Measurements from ENCODE around the gene GSTK1. TPM values are rescaled to one million over a fixed set of nuclear protein-coding genes. Genes with fewer than 3 reads are reported as not detected.

GSTK1 gene
- total and polyA plus RNA-seq, 2 of the 8 experiments (the other 6 are each of a cell fraction or from before 2014, with no cell fraction given): 25.5 to 32.5 TPM

DNA sequence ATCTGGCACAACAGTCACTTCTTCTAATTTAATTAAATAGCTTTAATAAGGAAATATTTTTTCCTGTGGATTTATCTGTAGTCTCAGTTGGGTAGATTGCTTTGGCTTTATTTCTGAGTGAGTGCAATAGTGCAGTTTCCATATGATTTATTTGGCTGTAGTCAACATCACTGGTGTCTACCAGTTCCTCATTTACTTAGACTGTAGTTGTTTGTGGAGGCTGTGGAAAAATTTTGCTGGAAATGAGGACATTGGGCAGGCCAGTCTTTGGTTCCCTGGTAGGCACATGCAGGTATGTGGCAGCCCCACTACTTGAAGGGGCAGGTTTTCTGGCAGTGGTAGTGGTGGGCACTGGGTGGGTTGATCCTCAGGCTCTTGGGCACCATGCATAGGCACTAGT, 25.9 kb upstream of the GSTK1 start:
- Histone ChIP-seq H3K18ac (ENCODE audit: extremely low read depth, low read length) (no peak overlapping the region), H2AFZ (ENCODE audit: low read length) (no peak overlapping the region), H3K79me2 (ENCODE audit: control insufficient read depth in 1 of 2, insufficient read depth in 2 of 2, low read length in 2 of 2) (no peaks in the 10 kb centered on the region), H2AK5ac (ENCODE audit: low read depth, low read length) (no peak overlapping the region), H4K20me1 (replicated peaks in 1 of 2; ENCODE audit: control insufficient read depth in 1 of 2, insufficient read depth in 2 of 2, low read length in 2 of 2) (no peaks in the 10 kb centered on the region), H3K14ac (ENCODE audit: insufficient read length) (no peak overlapping the region), H3K4ac (replicated peaks; ENCODE audit: insufficient read length, low read depth, low read length) (no peak overlapping the region), H2BK12ac (ENCODE audit: low read depth, low read length) (no peak overlapping the region), H3K27ac (ENCODE audit: low read depth, low read length) (no peak overlapping the region), H3K9ac (replicated peaks in 1 of 4; ENCODE audit: extremely low read depth in 1 of 4, low read depth in 3 of 4, low read length in 3 of 4) (no peak overlapping the region), H3K23ac (ENCODE audit: insufficient read length) (no peak overlapping the region), H4K5ac (ENCODE audit: insufficient read length, low read depth, low read length) (no peak overlapping the region), H4K8ac (ENCODE audit: extremely low read depth, insufficient read depth, low read length) (no peak overlapping the region), H3K27me3 (replicated peaks in 1 of 4; ENCODE audit: control insufficient read depth in 3 of 4, extremely low read depth in 1 of 4, insufficient read depth in 3 of 4, low read length in 3 of 4) (no peaks in the 10 kb centered on the region; a peak in 1 of 7 replicates), H3K4me2 (ENCODE audit: insufficient read depth in 1 of 2, low read depth in 2 of 2, low read length in 2 of 2) (no peak overlapping the region), H2BK20ac (ENCODE audit: low read length) (no peak overlapping the region), H2BK15ac (ENCODE audit: low read length) (no peak overlapping the region), H2BK120ac (replicated peaks; ENCODE audit: low read depth, low read length) (no peak overlapping the region), H4K91ac (replicated peaks; ENCODE audit: insufficient read length, low read length) (no peak overlapping the region), H3K4me1 (replicated peaks in 1 of 4; ENCODE audit: control insufficient read depth in 3 of 4, insufficient read depth in 4 of 4, low read length in 3 of 4) (no peaks in the 10 kb centered on the region), H3K9me3 (ENCODE audit: insufficient read depth in 2 of 2, low read depth in 1 of 2, low read length in 1 of 2) (peaks cover 2 to 3% of the 10 kb centered on the region in 2 experiments; a peak in 2 of 4 replicates), H3K4me3 (ENCODE audit: extremely low read depth in 1 of 4, insufficient read depth in 2 of 4, low read depth in 3 of 4, low read length in 4 of 4) (no peak overlapping the region), H3K36me3 (ENCODE audit: control insufficient read depth in 2 of 4, insufficient read depth in 4 of 4, low read length in 3 of 4) (no peaks in the 10 kb centered on the region), H2BK5ac (ENCODE audit: low read depth, low read length) (no peak overlapping the region), H3K79me1 (ENCODE audit: low read depth, low read length) (no peaks in the 10 kb centered on the region), H3K23me2 (ENCODE audit: low read depth, low read length) (no peaks in the 10 kb centered on the region), H3K56ac (replicated peaks; ENCODE audit: insufficient read length, low read depth, low read length) (no peak overlapping the region)
- FAIRE-seq (no peak), DNase-seq (ENCODE audit: low read depth in 1 of 2, low spot score in 2 of 2) (no peak)
- POLR2A ChIA-PET (ENCODE audit: partially characterized antibody): no interaction called here
- CTCF ChIA-PET (ENCODE audit: partially characterized antibody): interaction anchor here (1.0 kb wide), 1 partner anchor 35 kb away, joined by 3 read pairs; no protein-coding TSS in a partner anchor
- TF ChIP-seq EGR1 (IDR thresholded peaks at IDR 0.05; ENCODE audit: borderline replicate concordance, low read depth, low read length) (no peak), EP300 (IDR thresholded peaks at IDR 0.05; ENCODE audit: borderline replicate concordance in 1 of 2, low read depth in 2 of 2, low read length in 2 of 2) (no peak), ZNF274 (IDR thresholded peaks at IDR 0.05; ENCODE audit: borderline replicate concordance, extremely low read depth, low read length) (no peak), SP1 (IDR thresholded peaks at IDR 0.05; ENCODE audit: low read depth, low read length) (no peak), NRF1 (IDR thresholded peaks at IDR 0.05; ENCODE audit: low read depth, low read length) (no peak), RBBP5 (IDR thresholded peaks at IDR 0.05; ENCODE audit: borderline replicate concordance, low read depth, low read length) (no peak), JUND (IDR thresholded peaks at IDR 0.05; ENCODE audit: low read length) (no peak), HDAC6 (IDR thresholded peaks at IDR 0.05; ENCODE audit: low read depth, low read length) (no peak), KDM1A (IDR thresholded peaks at IDR 0.05; ENCODE audit: borderline replicate concordance, low read length) (no peak), POLR2AphosphoS5 (IDR thresholded peaks at IDR 0.05; ENCODE audit: low read depth, low read length) (no peak), NANOG (IDR thresholded peaks at IDR 0.05; ENCODE audit: insufficient read depth, low read depth, low read length, poor library complexity, severe bottlenecking) (no peak)
- TF ChIP-seq, protein P1, sequence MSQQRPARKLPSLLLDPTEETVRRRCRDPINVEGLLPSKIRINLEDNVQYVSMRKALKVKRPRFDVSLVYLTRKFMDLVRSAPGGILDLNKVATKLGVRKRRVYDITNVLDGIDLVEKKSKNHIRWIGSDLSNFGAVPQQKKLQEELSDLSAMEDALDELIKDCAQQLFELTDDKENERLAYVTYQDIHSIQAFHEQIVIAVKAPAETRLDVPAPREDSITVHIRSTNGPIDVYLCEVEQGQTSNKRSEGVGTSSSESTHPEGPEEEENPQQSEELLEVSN (IDR thresholded peaks at IDR 0.05): no peak
- TF ChIP-seq, protein P2, sequence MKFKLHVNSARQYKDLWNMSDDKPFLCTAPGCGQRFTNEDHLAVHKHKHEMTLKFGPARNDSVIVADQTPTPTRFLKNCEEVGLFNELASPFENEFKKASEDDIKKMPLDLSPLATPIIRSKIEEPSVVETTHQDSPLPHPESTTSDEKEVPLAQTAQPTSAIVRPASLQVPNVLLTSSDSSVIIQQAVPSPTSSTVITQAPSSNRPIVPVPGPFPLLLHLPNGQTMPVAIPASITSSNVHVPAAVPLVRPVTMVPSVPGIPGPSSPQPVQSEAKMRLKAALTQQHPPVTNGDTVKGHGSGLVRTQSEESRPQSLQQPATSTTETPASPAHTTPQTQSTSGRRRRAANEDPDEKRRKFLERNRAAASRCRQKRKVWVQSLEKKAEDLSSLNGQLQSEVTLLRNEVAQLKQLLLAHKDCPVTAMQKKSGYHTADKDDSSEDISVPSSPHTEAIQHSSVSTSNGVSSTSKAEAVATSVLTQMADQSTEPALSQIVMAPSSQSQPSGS (IDR thresholded peaks at IDR 0.05; ENCODE audit: low read length): no peak
